ENCODE measurements around the gene GULP1.

DNA sequence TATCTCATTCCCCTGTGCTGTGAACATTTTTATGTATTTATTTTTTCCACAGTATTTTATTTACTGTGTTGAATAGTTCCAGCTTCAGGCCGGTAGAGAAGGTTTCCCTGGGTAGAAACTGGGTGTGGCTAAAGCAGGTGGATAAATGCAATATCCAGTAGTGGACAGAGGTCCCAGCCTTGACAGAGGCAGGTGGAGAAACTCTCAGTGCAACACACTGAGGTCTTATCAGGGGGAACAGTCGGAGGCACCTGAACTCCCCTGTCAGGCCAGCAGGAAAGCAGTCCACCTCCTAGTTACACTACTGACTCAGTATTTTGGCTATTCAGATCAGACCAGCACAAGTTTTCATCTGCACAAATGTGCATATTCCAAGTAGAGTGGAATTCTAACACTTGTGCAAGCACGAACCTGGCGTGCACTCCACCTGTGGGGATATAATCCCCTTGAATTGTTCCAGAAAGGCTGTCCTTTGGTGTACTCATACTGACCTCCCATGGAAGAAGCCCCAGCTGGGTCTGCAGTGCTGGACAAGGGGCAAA lies 103.3 kb downstream of the GULP1 start:
- TF ChIP-seq, protein P1, sequence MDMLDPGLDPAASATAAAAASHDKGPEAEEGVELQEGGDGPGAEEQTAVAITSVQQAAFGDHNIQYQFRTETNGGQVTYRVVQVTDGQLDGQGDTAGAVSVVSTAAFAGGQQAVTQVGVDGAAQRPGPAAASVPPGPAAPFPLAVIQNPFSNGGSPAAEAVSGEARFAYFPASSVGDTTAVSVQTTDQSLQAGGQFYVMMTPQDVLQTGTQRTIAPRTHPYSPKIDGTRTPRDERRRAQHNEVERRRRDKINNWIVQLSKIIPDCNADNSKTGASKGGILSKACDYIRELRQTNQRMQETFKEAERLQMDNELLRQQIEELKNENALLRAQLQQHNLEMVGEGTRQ (IDR thresholded peaks at IDR 0.05; ENCODE audit: low read depth, low read length) = no peak
- TF ChIP-seq, protein P2, sequence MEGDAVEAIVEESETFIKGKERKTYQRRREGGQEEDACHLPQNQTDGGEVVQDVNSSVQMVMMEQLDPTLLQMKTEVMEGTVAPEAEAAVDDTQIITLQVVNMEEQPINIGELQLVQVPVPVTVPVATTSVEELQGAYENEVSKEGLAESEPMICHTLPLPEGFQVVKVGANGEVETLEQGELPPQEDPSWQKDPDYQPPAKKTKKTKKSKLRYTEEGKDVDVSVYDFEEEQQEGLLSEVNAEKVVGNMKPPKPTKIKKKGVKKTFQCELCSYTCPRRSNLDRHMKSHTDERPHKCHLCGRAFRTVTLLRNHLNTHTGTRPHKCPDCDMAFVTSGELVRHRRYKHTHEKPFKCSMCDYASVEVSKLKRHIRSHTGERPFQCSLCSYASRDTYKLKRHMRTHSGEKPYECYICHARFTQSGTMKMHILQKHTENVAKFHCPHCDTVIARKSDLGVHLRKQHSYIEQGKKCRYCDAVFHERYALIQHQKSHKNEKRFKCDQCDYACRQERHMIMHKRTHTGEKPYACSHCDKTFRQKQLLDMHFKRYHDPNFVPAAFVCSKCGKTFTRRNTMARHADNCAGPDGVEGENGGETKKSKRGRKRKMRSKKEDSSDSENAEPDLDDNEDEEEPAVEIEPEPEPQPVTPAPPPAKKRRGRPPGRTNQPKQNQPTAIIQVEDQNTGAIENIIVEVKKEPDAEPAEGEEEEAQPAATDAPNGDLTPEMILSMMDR (conservative IDR thresholded peaks at IDR 0.05; ENCODE audit: low read depth, low read length) = no peak
- no peak for TF ChIP-seq RFX5 (IDR thresholded peaks at IDR 0.05; ENCODE audit: low read depth, low read length)
- TF ChIP-seq RAD21 (IDR thresholded peaks at IDR 0.05; ENCODE audit: low read length) = no peak
- TF ChIP-seq MXI1 (IDR thresholded peaks at IDR 0.05; ENCODE audit: borderline replicate concordance, low read depth, low read length) = no peak
- no peak for TF ChIP-seq MAFK (IDR thresholded peaks at IDR 0.05; ENCODE audit: low read depth, low read length)
- no peak for TF ChIP-seq POLR2A (IDR thresholded peaks at IDR 0.05; ENCODE audit: low read depth, low read length)
- TF ChIP-seq RCOR1 (IDR thresholded peaks at IDR 0.05; ENCODE audit: insufficient replicate concordance, low read length) = no peak
- TF ChIP-seq CEBPB (IDR thresholded peaks at IDR 0.05; ENCODE audit: low read depth, low read length) = no peak
- TF ChIP-seq MAZ (IDR thresholded peaks at IDR 0.05; ENCODE audit: borderline replicate concordance, low read depth, low read length) = no peak
- no peak for TF ChIP-seq FOS (IDR thresholded peaks at IDR 0.05; ENCODE audit: low read depth, low read length)
